Keratinocyte (primary cell): ENCODE measurements around the gene SLC16A13. TPM values are rescaled to one million over a fixed set of nuclear protein-coding genes. Genes with fewer than 3 reads are reported as not detected.

Experiments
- DNase-seq: peaks from one replicate; pipeline ENCODE4 v3.0.0-alpha.2; 2011; ENCODE audit warnings: low read depth, missing footprints, low spot score
- FAIRE-seq: peaks from 2 replicates; lab custom pipeline; 2011; peaks lifted over from hg19 to GRCh38; lab: Jason Lieb, UNC
- H2AFZ ChIP-seq: 2 replicates; pipeline ENCODE4 v1.6.0; 2012; ENCODE audit warnings: low read length, control low read depth, inconsistent platforms; ENCODE audit not compliant: control insufficient read depth
- H3K27ac ChIP-seq: 2 replicates; pipeline ENCODE4 v1.5.1; 2011; ENCODE audit warnings: low read length; ENCODE audit not compliant: control insufficient read depth, insufficient read depth
- H3K27me3 ChIP-seq: 3 replicates; pipeline ENCODE4 v1.6.0; 2011; ENCODE audit warnings: low read length; ENCODE audit not compliant: control insufficient read depth, insufficient read depth; ENCODE audit errors: extremely low read depth
- H3K36me3 ChIP-seq, 2 experiments: 2 replicates in 1 of 2; 3 replicates in 1 of 2; pipeline ENCODE4 v1.5.1; 2011; ENCODE audit warnings: low read length in 2 of 2, mild to moderate bottlenecking in 1 of 2; ENCODE audit not compliant: control insufficient read depth in 2 of 2, insufficient read depth in 2 of 2; ENCODE audit errors: extremely low read depth in 1 of 2
- H3K4me1 ChIP-seq: 3 replicates; pipeline ENCODE4 v1.5.1; 2011; ENCODE audit warnings: low read length; ENCODE audit not compliant: control insufficient read depth, insufficient read depth; ENCODE audit errors: extremely low read depth
- H3K4me2 ChIP-seq: 3 replicates; pipeline ENCODE4 v1.6.0; 2011; ENCODE audit warnings: low read depth, low read length; ENCODE audit not compliant: control insufficient read depth, insufficient read depth; ENCODE audit errors: extremely low read depth
- H3K4me3 ChIP-seq, 3 experiments: fragments of 200-600 bp in 1 of 3; sonication (generic) in 1 of 3; 2 replicates in 2 of 3; 3 replicates in 1 of 3; pipeline ENCODE4 v1.5.1; 2011 to 2016; ENCODE audit warnings: low read length in 3 of 3, mild to moderate bottlenecking in 3 of 3, control low read depth in 2 of 3, inconsistent platforms in 1 of 3, low read depth in 1 of 3, mixed read lengths in 1 of 3, mixed run types in 1 of 3, moderate library complexity in 1 of 3; ENCODE audit not compliant: control insufficient read depth in 2 of 3, insufficient read depth in 2 of 3; ENCODE audit errors: extremely low read depth in 1 of 3
- H3K79me2 ChIP-seq: 2 replicates; pipeline ENCODE4 v1.6.0; 2012; ENCODE audit warnings: low read length; ENCODE audit not compliant: control insufficient read depth, insufficient read depth
- H3K9ac ChIP-seq: 3 replicates; pipeline ENCODE4 v1.6.0; 2011; ENCODE audit warnings: low read length; ENCODE audit not compliant: control insufficient read depth, insufficient read depth; ENCODE audit errors: extremely low read depth
- H3K9me1 ChIP-seq: 3 replicates; pipeline ENCODE4 v1.6.0; 2011; ENCODE audit warnings: low read length; ENCODE audit not compliant: control insufficient read depth, insufficient read depth; ENCODE audit errors: extremely low read depth
- H3K9me3 ChIP-seq: 2 replicates; pipeline ENCODE4 v1.5.1; 2012; ENCODE audit warnings: low read depth, low read length; ENCODE audit not compliant: control insufficient read depth
- H4K20me1 ChIP-seq: 3 replicates; pipeline ENCODE4 v1.6.0; 2011; ENCODE audit warnings: low read length; ENCODE audit not compliant: control insufficient read depth, insufficient read depth; ENCODE audit errors: extremely low read depth
- CTCF ChIP-seq, 3 experiments: IDR thresholded peaks in 1 of 3; conservative IDR thresholded peaks in 1 of 3; optimal IDR thresholded peaks in 1 of 3; 2 replicates in 2 of 3; 3 replicates in 1 of 3; pipeline versions ENCODE3 to v1.5.1; 2011; ENCODE audit warnings: low read length in 3 of 3, mild to moderate bottlenecking in 3 of 3, moderate library complexity in 2 of 3, control low read depth in 1 of 3, inconsistent platforms in 1 of 3; ENCODE audit not compliant: insufficient read depth in 2 of 3; ENCODE audit errors: extremely low read depth in 1 of 3
- EZH2 ChIP-seq: IDR thresholded peaks from one replicate; pipeline ENCODE4 v1.6.1; 2012; ENCODE audit warnings: inconsistent platforms, mild to moderate bottlenecking, low read length, moderate library complexity
- dilution Hi-C: fragments of 300-500 bp; cut with MboI; formaldehyde crosslinking; loops from one replicate; pipeline ENCODE4 v1.7.0; 2020; ENCODE audit warnings: low sequenced_read_pairs; ENCODE audit not compliant: extremely low pct_ligation_motif_present
- polyA plus RNA-seq, 5 experiments: library from polyadenylated mRNA; depleted of rRNA in 3 of 5; stranded (reverse) in 3 of 5; stranded (forward) in 1 of 5; unstranded in 1 of 5; fragments of >200 nt; gene quantifications; 1 replicate in 1 of 5; 2 replicates in 3 of 5; 3 replicates in 1 of 5; pipeline versions ENCODE4 v1.2.1 to v1.2.3, GENCODE V29; 2011 to 2012; ENCODE audit warnings: missing spikeins in 2 of 5, low read depth in 1 of 5, low replicate concordance in 1 of 5

The SLC16A13 gene
- polyA plus RNA-seq, 1 donor (not counting 4 experiments of a cell fraction or from before 2014, with no cell fraction given) = 2.7 TPM

GRCh38 chr17:7022781-7023571 is 12.8 kb upstream of the SLC16A13 start, which contains the start of gene BCL6B:
Gene BCL6B, plus strand, starts transcription at chr17:7023050. Its CDS starts 622 bp downstream, at chr17:7023672.
- peak within 1 kb of the TSS; percentile 18 for H3K9ac ChIP-seq

GRCh38 chr17:7023576-7024401 is 12.0 kb upstream of the SLC16A13 start:
- FAIRE-seq = peak; percentile 83
- Histone ChIP-seq H3K36me3 (no peaks in the 10 kb centered on the region), H2AFZ (peak overlapping the region; percentile 70), H4K20me1 (no peaks in the 10 kb centered on the region), H3K4me2 (peak overlapping the region; percentile 56), H3K27ac (no peak overlapping the region), H3K9ac (peak overlapping the region; percentile 18), H3K4me1 (peaks cover 2% of the 10 kb centered on the region), H3K9me3 (no peaks in the 10 kb centered on the region), H3K27me3 (peaks cover 12% of the 10 kb centered on the region), H3K4me3 (peak overlapping the region in 2 of 3 experiments; percentile 10 to 12), H3K9me1 (no peaks in the 10 kb centered on the region), H3K79me2 (no peaks in the 10 kb centered on the region)
- DNase-seq = no peak
- TF ChIP-seq EZH2 (no peak), CTCF (optimal IDR thresholded peaks at IDR 0.05 in 1 of 3, IDR thresholded peaks at IDR 0.05 in 1 of 3, conservative IDR thresholded peaks at IDR 0.05 in 1 of 3; ENCODE audit: extremely low read depth in 1 of 3, insufficient read depth in 2 of 3, low read length in 3 of 3) (no peak)
- dilution Hi-C loops = no loop called here

More at GRCh38 chr17:7022781-7023571, 12.8 kb upstream of the SLC16A13 start, which contains the start of gene BCL6B:
- Histone ChIP-seq H3K27ac (no peak within 1 kb of the TSS), H3K79me2 (no peaks in the 10 kb centered on the region), H3K36me3 (no peaks in the 10 kb centered on the region), H3K9me3 (no peaks in the 10 kb centered on the region), H3K27me3 (peaks cover 12% of the 10 kb centered on the region), H3K4me1 (peaks cover 2% of the 10 kb centered on the region), H4K20me1 (no peaks in the 10 kb centered on the region), H3K4me2 (peak within 1 kb of the TSS; percentile 56), H3K4me3 (peak within 1 kb of the TSS in 2 of 3 experiments; percentile 10 to 23), H2AFZ (peak within 1 kb of the TSS; percentile 70), H3K9me1 (no peaks in the 10 kb centered on the region)
- DNase-seq (no peak), FAIRE-seq (no peak)
- dilution Hi-C loops = no loop called here
- no peak for TF ChIP-seq CTCF (optimal IDR thresholded peaks at IDR 0.05 in 1 of 3, IDR thresholded peaks at IDR 0.05 in 1 of 3, conservative IDR thresholded peaks at IDR 0.05 in 1 of 3; ENCODE audit: extremely low read depth in 1 of 3, insufficient read depth in 2 of 3, low read length in 3 of 3)
- TF ChIP-seq EZH2 = no peak
